Thoracic aorta (tissue), 2 donors: ENCODE results near the gene GLIS2. TPM values are rescaled to one million over a fixed set of nuclear protein-coding genes. Genes with fewer than 3 reads are reported as not detected.

ENCODE experiments used
- ATAC-seq: fragments of 150-250 bp; one replicate; pipeline ENCODE4 v1.8.0; 2017; ENCODE audit warnings: low read depth; ENCODE audit not compliant: insufficient number of reproducible peaks, low FRiP score
- DNase-seq: peaks from one replicate; pipeline ENCODE4 v3.0.0-alpha.2; 2020; ENCODE audit warnings: low spot score
- H3K27ac ChIP-seq, 2 donors: fragments of 200-600 bp; sonication (generic); 1 replicate in 1 of 2; 2 replicates in 1 of 2; pipeline ENCODE4 v1.5.1; 2016; ENCODE audit warnings: mild to moderate bottlenecking in 2 of 2, moderate library complexity in 2 of 2
- H3K27me3 ChIP-seq: fragments of 200-600 bp; sonication (generic); replicated peaks from 2 replicates; pipeline ENCODE4 v1.6.0; 2016; ENCODE audit warnings: mild to moderate bottlenecking; ENCODE audit not compliant: insufficient read depth
- H3K36me3 ChIP-seq: fragments of 200-600 bp; sonication (generic); one replicate; pipeline ENCODE4 v1.5.1; 2016
- H3K4me1 ChIP-seq, 2 donors: fragments of 200-600 bp; sonication (generic); 1 replicate in 1 of 2; 2 replicates in 1 of 2; pipeline versions ENCODE4 v1.5.1 to v1.6.0; 2016; ENCODE audit warnings: low read depth in 2 of 2, mild to moderate bottlenecking in 1 of 2; ENCODE audit not compliant: control insufficient read depth in 1 of 2
- H3K4me3 ChIP-seq: fragments of 200-600 bp; sonication (generic); 2 replicates; pipeline ENCODE4 v1.5.1; 2016; ENCODE audit warnings: mild to moderate bottlenecking
- H3K9me3 ChIP-seq: fragments of 200-600 bp; sonication (generic); 2 replicates; pipeline ENCODE4 v1.5.1; 2016
- CTCF ChIP-seq: fragments of 200-600 bp; sonication (generic); IDR thresholded peaks from one replicate; pipeline ENCODE4 v1.5.1; 2019; ENCODE audit warnings: antibody characterized with exemption
- total RNA-seq, 2 donors: library from RNA; depleted of rRNA; stranded (reverse); fragments of >200 nt; gene quantifications; one replicate each; pipeline versions ENCODE4 v1.1.0 to v1.2.3, GENCODE V29; 2016

The GLIS2 gene
- total RNA-seq, 2 donors from 2014 or later = 19.5 to 32.9 TPM

GRCh38 chr16:4381072-4381934, 65.4 kb downstream of the GLIS2 start:
- Histone ChIP-seq H3K4me1 (peaks cover 67 to 99% of the 10 kb centered on the region in 2 donors), H3K36me3 (peaks cover 30% of the 10 kb centered on the region), H3K9me3 (no peaks in the 10 kb centered on the region), H3K4me3 (peak overlapping the region; percentile 45), H3K27me3 (no peaks in the 10 kb centered on the region), H3K27ac (peak overlapping the region; percentile 94 to 99)
- TF ChIP-seq CTCF = peak; percentile 28
- DNase-seq (no peak), ATAC-seq (no peak)

GRCh38 chr16:4381935-4382794, 66.3 kb downstream of the GLIS2 start:
- DNase-seq (no peak), ATAC-seq (no peak)
- H3K9me3 ChIP-seq = no peaks in the 10 kb centered on the region
- no peaks in the 10 kb centered on the region for H3K27me3 ChIP-seq
- peaks cover 30% of the 10 kb centered on the region for H3K36me3 ChIP-seq
- peaks cover 71 to 100% of the 10 kb centered on the region in 2 donors for H3K4me1 ChIP-seq
- TF ChIP-seq CTCF = no peak
- peak overlapping the region; percentile 94 to 99 for H3K27ac ChIP-seq
- H3K4me3 ChIP-seq = no peak overlapping the region

GRCh38 chr16:4382795-4383357, 67.0 kb downstream of the GLIS2 start:
- Histone ChIP-seq H3K9me3 (no peaks in the 10 kb centered on the region), H3K27me3 (no peaks in the 10 kb centered on the region), H3K36me3 (peaks cover 30% of the 10 kb centered on the region), H3K27ac (peak overlapping the region; percentile 94 to 99), H3K4me3 (no peak overlapping the region), H3K4me1 (peaks cover 71 to 100% of the 10 kb centered on the region in 2 donors)
- ATAC-seq (no peak), DNase-seq (no peak)
- no peak for TF ChIP-seq CTCF

- Histone ChIP-seq H3K4me1 (peaks cover 68 to 100% of the 10 kb centered on the region in 2 donors), H3K4me3 (no peak overlapping the region), H3K36me3 (peaks cover 30% of the 10 kb centered on the region), H3K27ac (peak overlapping the region; percentile 94 to 99), H3K9me3 (no peaks in the 10 kb centered on the region), H3K27me3 (no peaks in the 10 kb centered on the region)
- no peak for ATAC-seq
- no peak for DNase-seq
- no peak for TF ChIP-seq CTCF
Measured at GRCh38 chr16:4383591-4384444, 68.0 kb downstream of the GLIS2 start.
